Uterus (tissue), 4 donors: ENCODE measurements around the gene SLC2A9. TPM values are rescaled to one million over a fixed set of nuclear protein-coding genes. Genes with fewer than 3 reads are reported as not detected.

Source experiments
- DNase-seq, 2 donors: peaks; one replicate each; pipeline ENCODE4 v3.0.0-alpha.2; 2019 to 2020
- H3K27ac ChIP-seq, 2 donors: fragments of 200-600 bp; sonication (generic); 1 replicate in 1 of 2; 2 replicates in 1 of 2; pipeline ENCODE4 v1.5.1; 2016 to 2018
- H3K27me3 ChIP-seq, 2 donors: fragments of 200-600 bp; sonication (generic); one replicate each; pipeline ENCODE4 v1.5.1; 2018 to 2019; ENCODE audit warnings: control low read depth in 1 of 2
- H3K36me3 ChIP-seq, 2 donors: fragments of 200-600 bp; sonication (generic); one replicate each; pipeline ENCODE4 v1.5.1; 2019; ENCODE audit warnings: control low read depth in 1 of 2
- H3K4me1 ChIP-seq, 2 donors: fragments of 200-600 bp; sonication (generic); one replicate each; pipeline ENCODE4 v1.5.1; 2018 to 2019; ENCODE audit warnings: control low read depth in 1 of 2
- H3K4me3 ChIP-seq, 2 donors: fragments of 200-600 bp; sonication (generic); 1 replicate in 1 of 2; 2 replicates in 1 of 2; pipeline ENCODE4 v1.5.1; 2018 to 2019; ENCODE audit warnings: mild to moderate bottlenecking in 1 of 2
- H3K9me3 ChIP-seq, 2 donors: fragments of 200-600 bp; sonication (generic); one replicate each; pipeline ENCODE4 v1.5.1; 2019; ENCODE audit warnings: control low read depth in 1 of 2
- CTCF ChIP-seq, 4 experiments: fragments of 200-600 bp in 2 of 4; fragments of 450-650 bp in 2 of 4; sonication (generic) in 2 of 4; IDR thresholded peaks; one replicate each; pipeline ENCODE4 v1.5.1; 2016 to 2019; ENCODE audit warnings: antibody characterized with exemption in 4 of 4, mild to moderate bottlenecking in 2 of 4, moderate library complexity in 1 of 4
- POLR2A ChIP-seq, 2 donors: fragments of 450-650 bp; IDR thresholded peaks; one replicate each; pipeline ENCODE4 v1.6.1; 2016; ENCODE audit warnings: antibody characterized with exemption in 2 of 2, mild to moderate bottlenecking in 1 of 2, moderate library complexity in 1 of 2
- intact Hi-C: fragments of 100-400 bp; cut with DNase I; formaldehyde crosslinking; loops from one replicate; pipeline ENCODE4 v1.15.1; 2023; ENCODE audit warnings: low total_unique reads
- total RNA-seq, 4 donors: library from RNA; depleted of rRNA in 3 of 4; stranded (reverse); fragments of >200 nt in 3 of 4; gene quantifications; one replicate each; pipeline versions ENCODE4 v1.1.0 to v1.2.4, GENCODE V29; 2014 to 2023
- donor health status: DM: yes; HTN: yes; CAD: no.

The SLC2A9 gene
- total RNA-seq, 4 donors from 2014 or later: 0.51 to 9.3 (median 7.1) TPM

GRCh38 chr4:10016169-10016568, 5.1 kb downstream of the SLC2A9 start:
- H3K9me3 ChIP-seq: no peaks in the 10 kb centered on the region
- no peak for DNase-seq
- H3K4me3 ChIP-seq: no peak overlapping the region
- intact Hi-C loops: no loop called here
- no peak for TF ChIP-seq CTCF (IDR thresholded peaks at IDR 0.05)
- no peak for TF ChIP-seq POLR2A (IDR thresholded peaks at IDR 0.05)
- no peak overlapping the region for H3K27ac ChIP-seq
- H3K27me3 ChIP-seq: no peaks in the 10 kb centered on the region
- peaks cover 0 to 3% of the 10 kb centered on the region in 2 donors for H3K4me1 ChIP-seq
- H3K36me3 ChIP-seq: no peaks in the 10 kb centered on the region

- Histone ChIP-seq H3K36me3 (no peaks in the 10 kb centered on the region), H3K4me1 (peaks cover 0 to 3% of the 10 kb centered on the region in 2 donors), H3K27me3 (no peaks in the 10 kb centered on the region), H3K9me3 (no peaks in the 10 kb centered on the region), H3K27ac (no peak overlapping the region), H3K4me3 (no peak overlapping the region)
- DNase-seq: no peak
- intact Hi-C loops: no loop called here
- TF ChIP-seq CTCF (IDR thresholded peaks at IDR 0.05): peak in 2 of 4 experiments; percentile 37 to 42
- no peak for TF ChIP-seq POLR2A (IDR thresholded peaks at IDR 0.05)
Measured at GRCh38 chr4:10015140-10015753, 6.0 kb downstream of the SLC2A9 start.

GRCh38 chr4:10013722-10014121, 7.6 kb downstream of the SLC2A9 start:
- Histone ChIP-seq H3K36me3 (no peaks in the 10 kb centered on the region), H3K4me3 (no peak overlapping the region), H3K9me3 (no peaks in the 10 kb centered on the region), H3K27ac (no peak overlapping the region), H3K27me3 (no peaks in the 10 kb centered on the region), H3K4me1 (peaks cover 0 to 3% of the 10 kb centered on the region in 2 donors)
- no peak for TF ChIP-seq POLR2A (IDR thresholded peaks at IDR 0.05)
- peak in 1 of 4 experiments; percentile 7 for TF ChIP-seq CTCF (IDR thresholded peaks at IDR 0.05)
- intact Hi-C loops: no loop called here
- DNase-seq: no peak

- Histone ChIP-seq H3K9me3 (no peaks in the 10 kb centered on the region), H3K4me1 (no peaks in the 10 kb centered on the region), H3K27ac (no peak overlapping the region), H3K27me3 (no peaks in the 10 kb centered on the region), H3K4me3 (no peak overlapping the region), H3K36me3 (no peaks in the 10 kb centered on the region)
- no peak for TF ChIP-seq POLR2A (IDR thresholded peaks at IDR 0.05)
- no peak for TF ChIP-seq CTCF (IDR thresholded peaks at IDR 0.05)
- intact Hi-C loops: no loop called here
- no peak for DNase-seq
Measured at GRCh38 chr4:10011885-10012284, 9.4 kb downstream of the SLC2A9 start.

- H3K4me3 ChIP-seq: no peak overlapping the region
- H3K36me3 ChIP-seq: no peaks in the 10 kb centered on the region
- no peak for DNase-seq
- intact Hi-C loops: no loop called here
- TF ChIP-seq CTCF (IDR thresholded peaks at IDR 0.05) (no peak), POLR2A (IDR thresholded peaks at IDR 0.05) (no peak)
- no peaks in the 10 kb centered on the region for H3K4me1 ChIP-seq
- no peak overlapping the region for H3K27ac ChIP-seq
- H3K27me3 ChIP-seq: no peaks in the 10 kb centered on the region
- H3K9me3 ChIP-seq: no peaks in the 10 kb centered on the region
Measured at GRCh38 chr4:10011277-10011676, 10.0 kb downstream of the SLC2A9 start.
